Parathyroid adenoma (tissue), 2 donors: Measurements from ENCODE around the gene RBMS2.

Experiments used
- H2AFZ ChIP-seq: fragments of 300-600 bp; sonication (generic); one replicate; pipeline ENCODE4 v1.7.0; 2017; ENCODE audit warnings: antibody characterized with exemption, mild to moderate bottlenecking
- H3K27ac ChIP-seq: fragments of 300-600 bp; sonication (generic); one replicate; pipeline ENCODE4 v1.7.0; 2017
- H3K27me3 ChIP-seq: fragments of 300-600 bp; sonication (generic); one replicate; pipeline ENCODE4 v1.7.0; 2017; ENCODE audit warnings: low read length; ENCODE audit not compliant: control insufficient read depth, insufficient read depth
- H3K36me3 ChIP-seq: fragments of 300-600 bp; sonication (generic); one replicate; pipeline ENCODE4 v1.7.0; 2017; ENCODE audit warnings: low read length; ENCODE audit not compliant: control insufficient read depth, insufficient read depth
- H3K4me1 ChIP-seq: fragments of 300-600 bp; sonication (generic); one replicate; pipeline ENCODE4 v1.7.0; 2017; ENCODE audit warnings: control low read depth
- H3K4me2 ChIP-seq: fragments of 300-600 bp; sonication (generic); one replicate; pipeline ENCODE4 v1.7.0; 2017; ENCODE audit warnings: low read length
- H3K4me3 ChIP-seq: fragments of 300-600 bp; sonication (generic); one replicate; pipeline ENCODE4 v1.7.0; 2017; ENCODE audit warnings: low read depth, low read length
- H3K79me2 ChIP-seq: fragments of 300-600 bp; sonication (generic); one replicate; pipeline ENCODE4 v1.7.0; 2017; ENCODE audit warnings: control low read depth
- H3K9ac ChIP-seq: fragments of 300-600 bp; sonication (generic); one replicate; pipeline ENCODE4 v1.7.0; 2017; ENCODE audit warnings: mild to moderate bottlenecking
- H3K9me3 ChIP-seq: fragments of 300-600 bp; sonication (generic); one replicate; pipeline ENCODE4 v1.7.0; 2017; ENCODE audit warnings: low read length; ENCODE audit not compliant: control insufficient read depth
- CTCF ChIP-seq: fragments of 300-600 bp; sonication (generic); IDR thresholded peaks from one replicate; pipeline ENCODE4 v1.7.0; 2017; ENCODE audit warnings: antibody characterized with exemption, mild to moderate bottlenecking
- donor health status: primary hyperparathyroidism.

The RBMS2 gene

GRCh38 chr12:56601503-56601902 is 79.9 kb downstream of the RBMS2 start:
- H3K79me2 ChIP-seq = no peaks in the 10 kb centered on the region
- no peaks in the 10 kb centered on the region for H3K4me1 ChIP-seq
- H3K9ac ChIP-seq = no peak overlapping the region
- H3K9me3 ChIP-seq = no peaks in the 10 kb centered on the region
- no peaks in the 10 kb centered on the region for H3K27me3 ChIP-seq
- no peak overlapping the region for H3K4me3 ChIP-seq
- no peak overlapping the region for H3K27ac ChIP-seq
- H3K36me3 ChIP-seq = no peaks in the 10 kb centered on the region
- H2AFZ ChIP-seq = no peak overlapping the region
- TF ChIP-seq CTCF = no peak
- H3K4me2 ChIP-seq = no peak overlapping the region

DNA sequence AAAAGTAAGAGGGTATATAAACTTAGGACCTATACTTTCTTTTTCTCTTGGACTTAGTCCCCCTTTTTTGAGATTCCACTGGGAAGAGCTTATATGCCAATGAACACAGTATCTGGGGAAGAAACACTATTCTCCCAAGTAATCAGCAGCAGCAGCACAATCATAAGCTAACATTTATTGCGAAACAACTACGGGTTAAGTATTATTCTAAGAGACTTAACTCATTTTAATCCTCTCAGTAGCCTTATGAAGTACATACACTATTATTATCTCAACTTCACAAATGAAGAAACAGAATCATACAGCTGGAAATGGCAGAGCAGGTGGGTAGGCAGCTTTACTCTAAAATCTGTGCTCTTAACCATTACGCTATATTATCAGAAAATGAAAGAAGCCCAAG is 80.6 kb downstream of the RBMS2 start:
- no peaks in the 10 kb centered on the region for H3K9me3 ChIP-seq
- no peaks in the 10 kb centered on the region for H3K36me3 ChIP-seq
- H3K4me1 ChIP-seq = no peaks in the 10 kb centered on the region
- no peaks in the 10 kb centered on the region for H3K27me3 ChIP-seq
- H2AFZ ChIP-seq = no peak overlapping the region
- H3K4me3 ChIP-seq = no peak overlapping the region
- TF ChIP-seq CTCF = no peak
- H3K4me2 ChIP-seq = no peak overlapping the region
- no peak overlapping the region for H3K9ac ChIP-seq
- H3K27ac ChIP-seq = no peak overlapping the region
- H3K79me2 ChIP-seq = no peaks in the 10 kb centered on the region

GRCh38 chr12:56604355-56604754 is 82.7 kb downstream of the RBMS2 start:
- Histone ChIP-seq H3K4me3 (no peak overlapping the region), H3K36me3 (no peaks in the 10 kb centered on the region)

DNA sequence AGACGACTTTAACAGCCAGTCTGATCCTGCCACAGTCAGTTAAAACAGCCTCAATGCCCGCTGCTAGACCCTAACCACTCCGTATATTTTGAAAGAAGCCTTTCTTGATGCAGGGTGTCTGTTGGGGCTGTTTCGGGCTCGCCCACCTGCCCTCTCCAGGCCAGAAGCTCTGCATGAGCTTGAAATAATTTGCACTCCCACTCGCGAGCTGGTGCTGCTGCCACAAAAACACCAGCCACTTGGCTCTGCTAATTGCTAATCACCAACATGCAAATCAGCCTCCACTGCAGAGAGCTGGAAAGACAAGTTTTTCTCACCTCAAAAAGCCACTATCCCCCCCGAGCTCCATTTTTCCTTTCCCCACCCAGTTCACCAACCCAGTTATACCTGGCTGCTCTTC is 93.0 kb downstream of the RBMS2 start:
- Histone ChIP-seq H3K27me3 (no peaks in the 10 kb centered on the region), H3K4me1 (no peaks in the 10 kb centered on the region), H3K79me2 (peaks cover 29% of the 10 kb centered on the region), H3K4me3 (no peak overlapping the region), H3K9ac (no peak overlapping the region), H2AFZ (no peak overlapping the region), H3K9me3 (no peaks in the 10 kb centered on the region), H3K36me3 (no peaks in the 10 kb centered on the region), H3K4me2 (no peak overlapping the region), H3K27ac (no peak overlapping the region)
- TF ChIP-seq CTCF = no peak

More at GRCh38 chr12:56604355-56604754, 82.7 kb downstream of the RBMS2 start:
- H3K79me2 ChIP-seq = no peaks in the 10 kb centered on the region
- no peak overlapping the region for H3K9ac ChIP-seq
- H3K4me1 ChIP-seq = no peaks in the 10 kb centered on the region
- no peaks in the 10 kb centered on the region for H3K9me3 ChIP-seq
- no peak overlapping the region for H3K27ac ChIP-seq
- H3K4me2 ChIP-seq = no peak overlapping the region
- no peak overlapping the region for H2AFZ ChIP-seq
- no peaks in the 10 kb centered on the region for H3K27me3 ChIP-seq
- no peak for TF ChIP-seq CTCF

DNA sequence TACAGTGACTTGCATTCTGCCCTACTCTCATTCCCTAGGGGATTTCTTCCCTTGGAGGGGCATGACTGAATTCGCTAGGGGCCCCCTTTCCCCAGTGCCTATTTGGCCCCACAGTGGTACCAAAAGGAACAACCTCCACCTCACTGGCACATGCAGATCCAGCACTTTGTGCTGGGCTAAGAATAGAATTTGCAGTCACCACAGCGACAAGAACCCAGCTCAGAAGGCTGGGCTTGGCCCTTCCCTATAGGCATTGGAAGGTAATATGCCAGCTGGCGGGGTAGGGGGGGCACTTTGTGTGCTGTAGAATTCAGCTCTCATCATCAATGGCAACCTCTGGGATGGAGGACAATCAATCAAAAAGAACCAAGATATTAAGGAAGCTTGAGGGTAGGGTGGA is 94.6 kb downstream of the RBMS2 start:
- Histone ChIP-seq H3K9ac (no peak overlapping the region), H3K36me3 (no peaks in the 10 kb centered on the region), H2AFZ (no peak overlapping the region), H3K9me3 (no peaks in the 10 kb centered on the region), H3K27ac (no peak overlapping the region), H3K4me3 (no peak overlapping the region), H3K27me3 (no peaks in the 10 kb centered on the region), H3K79me2 (peaks cover 41% of the 10 kb centered on the region), H3K4me2 (no peak overlapping the region), H3K4me1 (no peaks in the 10 kb centered on the region)
- TF ChIP-seq CTCF = no peak
